Measurements from ENCODE around the gene STAMBP.
A peak's percentile ranks its signal among the peaks of the same experiment; 100 is the strongest.

DNA sequence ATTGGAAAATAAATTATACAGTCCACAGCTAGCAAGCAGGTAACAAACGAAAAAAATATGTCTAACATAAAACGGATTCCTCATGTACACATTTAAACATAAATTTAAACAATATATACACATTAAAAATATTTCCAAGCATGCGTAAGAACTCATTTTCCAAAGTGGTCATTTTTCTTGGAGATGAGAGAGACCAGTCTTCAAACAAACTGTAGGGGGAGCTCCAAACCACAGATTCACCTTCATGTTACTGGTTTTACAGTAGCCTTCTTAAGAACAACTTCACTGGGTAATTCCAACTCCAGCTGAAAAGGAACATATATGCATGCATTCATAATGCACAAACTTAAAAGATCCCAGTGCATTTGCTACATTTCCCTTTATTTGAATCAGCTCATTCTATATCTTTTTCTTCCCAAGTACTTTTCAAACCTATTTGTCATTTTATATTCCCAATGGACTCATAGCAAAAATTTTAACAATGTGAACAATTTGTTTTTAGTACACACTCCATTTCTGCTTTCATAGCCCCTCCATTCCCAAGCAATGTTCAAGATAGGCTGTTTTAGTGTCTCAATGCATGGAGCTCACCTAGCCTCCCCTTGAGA, 4.7 kb upstream of the STAMBP start:
- TF ChIP-seq, protein P1, sequence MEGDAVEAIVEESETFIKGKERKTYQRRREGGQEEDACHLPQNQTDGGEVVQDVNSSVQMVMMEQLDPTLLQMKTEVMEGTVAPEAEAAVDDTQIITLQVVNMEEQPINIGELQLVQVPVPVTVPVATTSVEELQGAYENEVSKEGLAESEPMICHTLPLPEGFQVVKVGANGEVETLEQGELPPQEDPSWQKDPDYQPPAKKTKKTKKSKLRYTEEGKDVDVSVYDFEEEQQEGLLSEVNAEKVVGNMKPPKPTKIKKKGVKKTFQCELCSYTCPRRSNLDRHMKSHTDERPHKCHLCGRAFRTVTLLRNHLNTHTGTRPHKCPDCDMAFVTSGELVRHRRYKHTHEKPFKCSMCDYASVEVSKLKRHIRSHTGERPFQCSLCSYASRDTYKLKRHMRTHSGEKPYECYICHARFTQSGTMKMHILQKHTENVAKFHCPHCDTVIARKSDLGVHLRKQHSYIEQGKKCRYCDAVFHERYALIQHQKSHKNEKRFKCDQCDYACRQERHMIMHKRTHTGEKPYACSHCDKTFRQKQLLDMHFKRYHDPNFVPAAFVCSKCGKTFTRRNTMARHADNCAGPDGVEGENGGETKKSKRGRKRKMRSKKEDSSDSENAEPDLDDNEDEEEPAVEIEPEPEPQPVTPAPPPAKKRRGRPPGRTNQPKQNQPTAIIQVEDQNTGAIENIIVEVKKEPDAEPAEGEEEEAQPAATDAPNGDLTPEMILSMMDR (IDR thresholded peaks at IDR 0.05) = peak; percentile 53 to 85 (median 74)
- no peak for TF ChIP-seq POLR2A (IDR thresholded peaks at IDR 0.05)

Measured in breast epithelium (tissue), 3 donors.